K562 (cell line): Measurements from ENCODE around the gene SOAT2. TPM values are rescaled to one million over a fixed set of nuclear protein-coding genes. Genes with fewer than 3 reads are reported as not detected.
A peak's percentile ranks its signal among the peaks of the same experiment; 100 is the strongest.

Experiments used
- ARID1B ChIP-seq: fragments of 450-650 bp; IDR thresholded peaks from 2 replicates; pipeline ENCODE4 v1.6.1; 2016; ENCODE audit warnings: antibody characterized with exemption, mild to moderate bottlenecking, inconsistent platforms
- ARID2 ChIP-seq: fragments of 450-650 bp; IDR thresholded peaks from 2 replicates; pipeline ENCODE4 v1.6.1; 2017; ENCODE audit warnings: antibody characterized with exemption, mild to moderate bottlenecking
- BRD9 ChIP-seq: fragments of 450-650 bp; IDR thresholded peaks from 2 replicates; pipeline ENCODE4 v1.6.1; 2018; ENCODE audit warnings: low read depth; ENCODE audit not compliant: partially characterized antibody
- CEBPB ChIP-seq: fragments of 450-650 bp; IDR thresholded peaks from 2 replicates; pipeline ENCODE4 v1.6.1; 2016; ENCODE audit warnings: missing genetic modification characterization, missing compliant biosample characterization
- DIDO1 ChIP-seq: fragments of 450-650 bp; IDR thresholded peaks from 2 replicates; pipeline ENCODE4 v1.6.1; 2016; ENCODE audit warnings: low read depth, missing biosample characterization, missing genetic modification characterization
- DNMT1 ChIP-seq: fragments of 450-650 bp; IDR thresholded peaks from 2 replicates; pipeline ENCODE4 v1.6.1; 2016; ENCODE audit warnings: antibody characterized with exemption, mild to moderate bottlenecking
- DPF2 ChIP-seq: fragments of 450-650 bp; IDR thresholded peaks from 2 replicates; pipeline ENCODE4 v1.6.1; 2016
- HCFC1 ChIP-seq: IDR thresholded peaks from 2 replicates; pipeline ENCODE4 v1.6.1; 2012; ENCODE audit warnings: low read depth, low read length, improper control_type of control experiment
- MAZ ChIP-seq, 2 experiments: fragments of 450-650 bp in 1 of 2; sonication (generic) in 1 of 2; formaldehyde crosslinking; IDR thresholded peaks in 1 of 2; conservative IDR thresholded peaks in 1 of 2; 2 replicates each; pipeline versions ENCODE4 v1.4.0 to v1.5.0; 2020; ENCODE audit warnings: mild to moderate bottlenecking in 1 of 2, missing genetic modification reagents in 1 of 2
- NFATC3 ChIP-seq: fragments of 450-650 bp; IDR thresholded peaks from 2 replicates; pipeline ENCODE4 v1.6.1; 2017; ENCODE audit warnings: mild to moderate bottlenecking
- RBFOX2 ChIP-seq: fragments of 200-400 bp; formaldehyde crosslinking; IDR thresholded peaks from 2 replicates; pipeline ENCODE4 v1.6.1; 2017; ENCODE audit warnings: low read depth, mild to moderate bottlenecking, low read length, moderate library complexity
- SIRT6 ChIP-seq: IDR thresholded peaks from one replicate; pipeline ENCODE4 v1.6.1; 2012; ENCODE audit warnings: low read depth, mild to moderate bottlenecking, control low read depth, inconsistent platforms, low read length, moderate library complexity
- SMARCA5 ChIP-seq: fragments of 450-650 bp; IDR thresholded peaks from 2 replicates; pipeline ENCODE4 v1.6.1; 2016
- TRIM24 ChIP-seq, 2 experiments: fragments of 450-650 bp; IDR thresholded peaks; 2 replicates each; pipeline ENCODE4 v1.6.1; 2016
- polyA plus RNA-seq, 8 experiments: library from polyadenylated mRNA; depleted of rRNA in 4 of 8; stranded (reverse) in 5 of 8; unstranded in 3 of 8; fragments of >200 nt; fragmentation: Nextera tagmentation in 2 of 8; fragmentation: Illumina TruSeq in 1 of 8; extraction: Ambion mirVana in 2 of 8; extraction: Trizol in 1 of 8; gene quantifications; 2 replicates each; pipeline versions ENCODE4 v1.2.1 to v1.2.3, GENCODE V29; 2011 to 2014; ENCODE audit warnings: inconsistent platforms in 1 of 8, missing spikeins in 1 of 8
- total RNA-seq, 7 experiments: library from RNA; depleted of rRNA in 6 of 7; stranded (reverse); fragments of >200 nt in 6 of 7; fragmentation: Illumina TruSeq in 2 of 7; extraction: Trizol in 2 of 7; gene quantifications; 2 replicates each; pipeline versions ENCODE4 v1.2.1 to v1.2.3, GENCODE V29; 2011 to 2021; ENCODE audit warnings: low replicate concordance in 1 of 7
- TF ChIP-seq, protein P1 (sequence below): fragments of 450-650 bp; IDR thresholded peaks from 2 replicates; pipeline ENCODE4 v1.6.1; 2018; ENCODE audit not compliant: partially characterized antibody
- TF ChIP-seq, protein P2 (sequence below), 2 experiments: fragments of 450-650 bp; formaldehyde crosslinking in 1 of 2; IDR thresholded peaks; 2 replicates each; pipeline versions ENCODE4 v1.4.0 to v1.6.1; 2014 to 2020; ENCODE audit warnings: mild to moderate bottlenecking in 2 of 2, borderline replicate concordance in 1 of 2, low read depth in 1 of 2

Gene SOAT2
- total and polyA plus RNA-seq, 9 of the 15 experiments (the other 6 are each of a cell fraction or from before 2014, with no cell fraction given) = 0.04 TPM; not detected in 8

DNA sequence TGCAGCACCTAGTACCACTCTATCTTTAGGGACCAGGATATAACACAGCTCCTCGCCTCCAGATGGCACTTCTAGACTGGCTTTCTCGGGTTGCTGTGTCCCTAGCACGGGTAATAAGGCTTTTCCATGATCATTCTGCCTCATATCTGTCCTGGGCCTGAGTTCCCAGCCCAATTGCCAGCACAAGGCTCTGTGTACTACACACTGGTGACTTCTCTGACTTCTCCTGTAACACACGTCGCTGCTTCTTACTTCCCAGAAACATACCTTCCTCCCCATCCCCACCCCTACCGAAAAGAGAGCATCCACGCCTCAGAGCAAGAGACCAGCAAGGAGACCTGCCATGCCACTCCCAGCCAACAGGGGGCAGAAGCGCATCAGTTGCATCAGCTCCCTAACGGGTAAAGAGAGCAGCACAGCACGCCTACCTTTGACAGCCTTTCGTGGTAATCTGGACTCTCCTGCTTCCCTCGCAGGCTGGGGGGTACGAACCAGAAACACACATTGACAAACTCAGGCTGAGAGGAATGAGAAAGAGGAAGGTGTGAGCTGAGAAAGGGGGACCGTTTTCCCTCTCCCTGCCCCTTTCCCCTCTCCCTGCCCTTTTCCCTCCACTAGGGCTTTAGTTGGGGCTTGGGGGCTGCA is 56.0 kb downstream of the SOAT2 start (continued):
- TF ChIP-seq, protein P1, sequence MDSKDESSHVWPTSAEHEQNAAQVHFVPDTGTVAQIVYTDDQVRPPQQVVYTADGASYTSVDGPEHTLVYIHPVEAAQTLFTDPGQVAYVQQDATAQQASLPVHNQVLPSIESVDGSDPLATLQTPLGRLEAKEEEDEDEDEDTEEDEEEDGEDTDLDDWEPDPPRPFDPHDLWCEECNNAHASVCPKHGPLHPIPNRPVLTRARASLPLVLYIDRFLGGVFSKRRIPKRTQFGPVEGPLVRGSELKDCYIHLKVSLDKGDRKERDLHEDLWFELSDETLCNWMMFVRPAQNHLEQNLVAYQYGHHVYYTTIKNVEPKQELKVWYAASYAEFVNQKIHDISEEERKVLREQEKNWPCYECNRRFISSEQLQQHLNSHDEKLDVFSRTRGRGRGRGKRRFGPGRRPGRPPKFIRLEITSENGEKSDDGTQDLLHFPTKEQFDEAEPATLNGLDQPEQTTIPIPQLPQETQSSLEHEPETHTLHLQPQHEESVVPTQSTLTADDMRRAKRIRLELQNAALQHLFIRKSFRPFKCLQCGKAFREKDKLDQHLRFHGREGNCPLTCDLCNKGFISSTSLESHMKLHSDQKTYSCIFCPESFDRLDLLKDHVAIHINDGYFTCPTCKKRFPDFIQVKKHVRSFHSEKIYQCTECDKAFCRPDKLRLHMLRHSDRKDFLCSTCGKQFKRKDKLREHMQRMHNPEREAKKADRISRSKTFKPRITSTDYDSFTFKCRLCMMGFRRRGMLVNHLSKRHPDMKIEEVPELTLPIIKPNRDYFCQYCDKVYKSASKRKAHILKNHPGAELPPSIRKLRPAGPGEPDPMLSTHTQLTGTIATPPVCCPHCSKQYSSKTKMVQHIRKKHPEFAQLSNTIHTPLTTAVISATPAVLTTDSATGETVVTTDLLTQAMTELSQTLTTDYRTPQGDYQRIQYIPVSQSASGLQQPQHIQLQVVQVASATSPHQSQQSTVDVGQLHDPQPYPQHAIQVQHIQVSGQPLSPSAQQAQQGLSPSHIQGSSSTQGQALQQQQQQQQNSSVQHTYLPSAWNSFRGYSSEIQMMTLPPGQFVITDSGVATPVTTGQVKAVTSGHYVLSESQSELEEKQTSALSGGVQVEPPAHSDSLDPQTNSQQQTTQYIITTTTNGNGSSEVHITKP = peak; percentile 79
- TF ChIP-seq BRD9 = peak; percentile 88
- TF ChIP-seq SMARCA5 = peak; percentile 18; the same call in 1 of the 2 replicates
- peak; percentile 49; the same call in 1 of the 2 replicates for TF ChIP-seq DPF2
- no peak for TF ChIP-seq SIRT6
- TF ChIP-seq MAZ (CRISPR knock-in tag; conservative IDR thresholded peaks at IDR 0.05 in 1 of 2, IDR thresholded peaks at IDR 0.05 in 1 of 2) = peak; percentile 38 to 85; a peak in 2 of 4 replicates
- peak in 1 of 2 experiments; percentile 41; a peak in 2 of 4 replicates for TF ChIP-seq TRIM24 (IDR thresholded peaks at IDR 0.05)
- TF ChIP-seq, protein P2, sequence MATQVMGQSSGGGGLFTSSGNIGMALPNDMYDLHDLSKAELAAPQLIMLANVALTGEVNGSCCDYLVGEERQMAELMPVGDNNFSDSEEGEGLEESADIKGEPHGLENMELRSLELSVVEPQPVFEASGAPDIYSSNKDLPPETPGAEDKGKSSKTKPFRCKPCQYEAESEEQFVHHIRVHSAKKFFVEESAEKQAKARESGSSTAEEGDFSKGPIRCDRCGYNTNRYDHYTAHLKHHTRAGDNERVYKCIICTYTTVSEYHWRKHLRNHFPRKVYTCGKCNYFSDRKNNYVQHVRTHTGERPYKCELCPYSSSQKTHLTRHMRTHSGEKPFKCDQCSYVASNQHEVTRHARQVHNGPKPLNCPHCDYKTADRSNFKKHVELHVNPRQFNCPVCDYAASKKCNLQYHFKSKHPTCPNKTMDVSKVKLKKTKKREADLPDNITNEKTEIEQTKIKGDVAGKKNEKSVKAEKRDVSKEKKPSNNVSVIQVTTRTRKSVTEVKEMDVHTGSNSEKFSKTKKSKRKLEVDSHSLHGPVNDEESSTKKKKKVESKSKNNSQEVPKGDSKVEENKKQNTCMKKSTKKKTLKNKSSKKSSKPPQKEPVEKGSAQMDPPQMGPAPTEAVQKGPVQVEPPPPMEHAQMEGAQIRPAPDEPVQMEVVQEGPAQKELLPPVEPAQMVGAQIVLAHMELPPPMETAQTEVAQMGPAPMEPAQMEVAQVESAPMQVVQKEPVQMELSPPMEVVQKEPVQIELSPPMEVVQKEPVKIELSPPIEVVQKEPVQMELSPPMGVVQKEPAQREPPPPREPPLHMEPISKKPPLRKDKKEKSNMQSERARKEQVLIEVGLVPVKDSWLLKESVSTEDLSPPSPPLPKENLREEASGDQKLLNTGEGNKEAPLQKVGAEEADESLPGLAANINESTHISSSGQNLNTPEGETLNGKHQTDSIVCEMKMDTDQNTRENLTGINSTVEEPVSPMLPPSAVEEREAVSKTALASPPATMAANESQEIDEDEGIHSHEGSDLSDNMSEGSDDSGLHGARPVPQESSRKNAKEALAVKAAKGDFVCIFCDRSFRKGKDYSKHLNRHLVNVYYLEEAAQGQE (IDR thresholded peaks at IDR 0.05; ENCODE audit: borderline replicate concordance) = peak; percentile 74
- TF ChIP-seq, protein P2 (CRISPR knock-in tag; IDR thresholded peaks at IDR 0.05; ENCODE audit: low read depth) = no peak
- peak; percentile 45; the same call in 1 of the 2 replicates for TF ChIP-seq RBFOX2
- TF ChIP-seq ARID2 = peak; percentile 64; the same call in 1 of the 2 replicates
- 0 out of 2 replicates have a peak, but pooled peaks have one; percentile 27 for TF ChIP-seq DIDO1
- no peak for TF ChIP-seq NFATC3
- peak; percentile 84 for TF ChIP-seq CEBPB (tag)
- peak; percentile 51; the same call in 1 of the 2 replicates for TF ChIP-seq HCFC1
- peak; percentile 54; the same call in 1 of the 2 replicates for TF ChIP-seq ARID1B
- 0 out of 2 replicates have a peak, but pooled peaks have one; percentile 38 for TF ChIP-seq DNMT1
